GM12865 (cell line): Measurements from ENCODE around the gene PLD2.

Source experiments
- DNase-seq: peaks from one replicate; pipeline ENCODE4 v3.0.0; 2010; ENCODE audit warnings: low read depth
- H3K4me3 ChIP-seq: 2 replicates; pipeline ENCODE4 v1.5.1; 2011; ENCODE audit warnings: mild to moderate bottlenecking, low read depth, low read length, control low read depth
- CTCF ChIP-seq: IDR thresholded peaks from 2 replicates; pipeline ENCODE4 v1.5.1; 2011; ENCODE audit warnings: low read length, control low read depth, low read depth, inconsistent platforms; ENCODE audit not compliant: insufficient read depth; ENCODE audit errors: missing control alignments

PLD2 gene

DNA sequence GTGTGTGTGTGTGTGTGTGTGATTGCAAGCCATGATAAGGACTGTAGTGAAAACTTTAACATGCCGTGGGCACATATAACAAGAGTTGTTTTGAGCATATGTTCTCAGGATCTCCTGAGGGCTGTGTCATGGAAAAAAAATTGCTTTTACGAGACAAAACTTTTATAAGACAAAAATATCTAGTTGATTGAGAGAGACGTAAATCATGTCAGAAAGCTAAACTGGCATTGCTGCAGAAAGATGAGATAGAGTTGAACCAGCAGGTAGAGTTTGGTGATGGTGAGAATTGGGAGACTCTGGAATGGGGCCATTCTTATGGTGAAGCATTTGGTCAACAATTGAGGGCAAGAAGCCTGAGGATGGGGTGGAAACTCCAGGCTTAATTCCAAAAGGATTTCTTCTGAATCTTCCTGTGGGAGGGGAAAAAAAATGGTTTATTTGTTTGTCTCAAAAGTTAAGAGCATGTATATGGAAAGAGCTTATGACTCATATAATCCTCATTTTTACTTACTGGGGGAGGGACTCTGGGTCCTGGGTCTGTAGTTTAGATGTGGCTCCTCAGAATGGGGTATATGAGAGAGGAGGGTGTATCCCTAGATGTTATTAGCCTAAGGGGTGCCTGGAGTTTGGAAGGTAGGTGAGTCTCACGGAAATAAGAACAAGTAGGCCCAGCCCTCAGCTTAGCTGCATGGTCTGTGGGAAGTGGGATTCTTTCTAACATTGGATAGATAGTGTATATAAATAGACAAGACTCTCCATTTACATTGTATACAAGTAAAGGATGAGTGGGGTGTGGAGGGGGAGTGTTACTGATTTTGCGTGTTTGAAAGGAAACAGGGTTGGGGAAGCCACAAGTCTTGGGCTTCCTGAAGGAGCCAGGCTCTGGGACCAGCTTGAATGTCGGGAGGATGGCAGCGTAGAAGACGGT is 33.3 kb downstream of the PLD2 start:
- TF ChIP-seq CTCF, result no peak
- no peak overlapping the region for H3K4me3 ChIP-seq
- no peak for DNase-seq

DNA sequence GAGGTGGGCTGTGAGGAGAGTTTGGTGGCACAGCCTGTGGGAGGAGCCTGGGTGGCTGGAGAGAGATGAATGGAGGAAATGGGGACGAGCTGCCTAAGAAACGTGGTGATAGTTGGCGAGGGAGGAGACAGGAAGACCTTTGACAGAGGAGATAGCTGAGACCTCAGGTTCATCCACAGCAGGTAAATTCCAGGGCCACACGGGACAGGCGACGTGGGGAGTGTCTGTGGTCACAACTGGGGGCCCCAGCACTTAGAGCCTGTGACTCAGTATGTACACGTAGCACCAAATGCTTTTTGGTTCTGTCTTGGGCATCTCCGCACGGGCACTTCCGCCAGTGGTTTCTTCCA is 33.9 kb downstream of the PLD2 start:
- no peak for DNase-seq
- TF ChIP-seq CTCF, result no peak
- H3K4me3 ChIP-seq, result no peak overlapping the region

- no peak for DNase-seq
- H3K4me3 ChIP-seq, result no peak overlapping the region
- TF ChIP-seq CTCF, result no peak
These were observed 35.4 kb downstream of the PLD2 start for GRCh38 chr17:4842376-4842775.

DNA sequence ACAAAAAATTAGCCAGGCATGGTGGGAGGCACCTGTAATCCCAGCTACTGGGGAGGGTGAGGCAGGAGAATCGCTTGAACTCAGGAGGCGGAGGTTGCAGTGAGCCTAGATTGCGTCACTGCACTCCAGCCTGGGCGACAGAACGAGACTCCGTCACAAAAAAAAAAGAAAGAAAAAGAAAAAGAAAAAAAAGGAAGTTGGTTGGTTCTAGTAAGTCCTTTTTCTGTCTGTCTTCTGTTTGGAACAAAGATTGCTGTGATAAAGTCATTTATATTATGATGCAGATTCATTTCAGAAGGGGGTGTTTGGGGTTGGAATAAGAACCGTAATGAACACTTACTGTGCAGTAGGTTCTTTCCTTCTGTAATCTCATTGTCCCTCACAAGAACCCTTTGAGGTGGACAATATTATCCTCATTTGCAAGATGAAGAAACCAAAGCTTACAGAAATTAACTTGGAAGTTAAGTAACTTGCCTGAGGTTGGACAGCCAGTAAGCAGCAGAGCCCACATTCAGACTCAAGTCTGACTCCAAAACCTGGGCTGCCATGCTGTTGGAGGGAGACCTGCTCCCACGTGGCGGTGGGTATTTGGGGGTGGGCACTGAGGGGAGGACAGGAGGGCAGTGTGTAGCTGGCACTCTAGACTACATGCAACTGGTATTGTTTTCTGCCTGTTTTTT is 36.5 kb downstream of the PLD2 start:
- no peak for TF ChIP-seq CTCF
- DNase-seq, result no peak
- H3K4me3 ChIP-seq, result no peak overlapping the region

GRCh38 chr17:4845118-4845517 is 38.2 kb downstream of the PLD2 start:
- DNase-seq, result no peak
- H3K4me3 ChIP-seq, result no peak overlapping the region
- TF ChIP-seq CTCF, result no peak

DNA sequence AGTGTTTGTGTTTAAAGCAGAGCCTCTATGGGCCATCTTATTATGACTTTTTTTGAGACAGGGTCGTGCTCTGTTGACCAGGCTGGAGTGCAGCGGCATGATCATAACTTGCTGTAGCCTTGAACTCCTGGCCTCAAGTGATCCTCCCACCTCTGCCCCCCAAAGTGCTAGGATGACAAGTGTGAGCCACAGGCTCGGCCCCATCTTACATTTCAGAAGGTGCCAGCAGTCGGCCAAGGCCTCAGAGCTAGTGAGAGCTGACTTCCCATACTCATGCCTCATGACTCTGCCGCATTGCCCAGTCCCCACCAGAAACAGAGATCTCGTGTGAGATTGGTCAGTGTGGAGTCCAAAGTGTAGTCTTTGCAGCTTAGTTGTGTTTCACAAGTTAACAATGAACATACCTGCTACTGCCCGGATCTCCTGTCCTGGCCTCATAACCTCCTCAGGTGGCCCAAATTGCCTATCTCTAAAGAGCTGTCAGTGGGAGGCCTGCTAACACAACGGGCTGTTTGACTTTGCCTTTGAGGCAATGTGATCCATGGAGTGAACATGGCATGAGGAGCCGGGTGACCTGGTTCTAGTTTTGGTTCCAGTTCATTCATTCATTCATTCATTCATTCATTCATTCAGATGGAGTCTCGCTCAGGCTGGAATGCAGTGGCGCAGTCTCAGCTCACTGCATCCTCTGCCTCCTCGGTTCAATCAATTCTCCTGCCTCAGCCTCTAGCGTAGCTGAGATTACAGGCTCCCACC is 39.9 kb downstream of the PLD2 start:
- no peak for DNase-seq
- TF ChIP-seq CTCF, result no peak
- no peak overlapping the region for H3K4me3 ChIP-seq
